Suprapubic skin (tissue), 4 donors: ENCODE results near the gene LRRTM1. TPM values are rescaled to one million over a fixed set of nuclear protein-coding genes. Genes with fewer than 3 reads are reported as not detected.

ENCODE experiments used
- DNase-seq, 2 donors: peaks; one replicate each; pipeline ENCODE4 v3.0.0-alpha.2; 2019; ENCODE audit warnings: low spot score in 2 of 2
- H3K27ac ChIP-seq: fragments of 200-600 bp; sonication (generic); one replicate; pipeline ENCODE4 v1.5.1; 2019
- H3K27me3 ChIP-seq: fragments of 200-600 bp; sonication (generic); one replicate; pipeline ENCODE4 v1.5.1; 2019
- H3K36me3 ChIP-seq: fragments of 200-600 bp; sonication (generic); one replicate; pipeline ENCODE4 v1.5.1; 2019
- H3K4me1 ChIP-seq: fragments of 200-600 bp; sonication (generic); one replicate; pipeline ENCODE4 v1.5.1; 2019
- H3K4me3 ChIP-seq: fragments of 200-600 bp; sonication (generic); one replicate; pipeline ENCODE4 v1.5.1; 2019; ENCODE audit warnings: mild to moderate bottlenecking
- H3K9me3 ChIP-seq: fragments of 200-600 bp; sonication (generic); one replicate; pipeline ENCODE4 v1.5.1; 2019
- CTCF ChIP-seq, 2 donors: fragments of 200-600 bp in 1 of 2; fragments of 450-650 bp in 1 of 2; sonication (generic) in 1 of 2; IDR thresholded peaks; one replicate each; pipeline ENCODE4 v1.5.1; 2016 to 2019; ENCODE audit warnings: antibody characterized with exemption in 2 of 2, mild to moderate bottlenecking in 1 of 2, moderate library complexity in 1 of 2
- EP300 ChIP-seq: sonication (generic); formaldehyde crosslinking; IDR thresholded peaks from one replicate; pipeline ENCODE4 v1.6.1; 2017; ENCODE audit warnings: antibody characterized with exemption
- POLR2A ChIP-seq, 2 donors: fragments of 450-650 bp; IDR thresholded peaks; one replicate each; pipeline ENCODE4 v1.6.1; 2017; ENCODE audit warnings: antibody characterized with exemption in 2 of 2, mild to moderate bottlenecking in 2 of 2, moderate library complexity in 2 of 2
- POLR2AphosphoS5 ChIP-seq, 3 donors: sonication (generic); formaldehyde crosslinking; IDR thresholded peaks; one replicate each; pipeline ENCODE4 v1.6.1; 2017; ENCODE audit warnings: antibody characterized with exemption in 3 of 3
- WGBS: methylation state at CpG from one replicate; pipeline ENCODE4 v1.1.5; 2018; 5-methylcytosine and 5-hydroxymethylcytosine counted together
- total RNA-seq, 4 donors: library from RNA; depleted of rRNA; stranded (reverse); fragments of >200 nt; gene quantifications; one replicate each; pipeline ENCODE4 v1.1.0, GENCODE V29; 2016

Gene LRRTM1
- total RNA-seq, 4 donors from 2014 or later = 0.30 to 2.5 TPM; not detected in 2

GRCh38 chr2:80340022-80340421 is 35.5 kb upstream of the LRRTM1 start:
- DNase-seq = no peak
- no peak for TF ChIP-seq POLR2AphosphoS5 (IDR thresholded peaks at IDR 0.05)
- TF ChIP-seq CTCF (IDR thresholded peaks at IDR 0.05) = no peak
- TF ChIP-seq POLR2A (IDR thresholded peaks at IDR 0.05) = no peak
- no peak for TF ChIP-seq EP300
- H3K27me3 ChIP-seq = no peaks in the 10 kb centered on the region
- H3K27ac ChIP-seq = no peak overlapping the region
- no peaks in the 10 kb centered on the region for H3K4me1 ChIP-seq
- no peaks in the 10 kb centered on the region for H3K9me3 ChIP-seq
- 79% methylated on average over 3 of the region's 3 CpGs for WGBS
- H3K4me3 ChIP-seq = no peak overlapping the region
- H3K36me3 ChIP-seq = no peaks in the 10 kb centered on the region

- whole genome bisulfite sequencing = 49% methylated on average over 2 of the region's 2 CpGs
- Histone ChIP-seq H3K27me3 (no peaks in the 10 kb centered on the region), H3K36me3 (no peaks in the 10 kb centered on the region), H3K27ac (no peak overlapping the region), H3K9me3 (no peaks in the 10 kb centered on the region), H3K4me3 (no peak overlapping the region), H3K4me1 (no peaks in the 10 kb centered on the region)
- TF ChIP-seq CTCF (IDR thresholded peaks at IDR 0.05) (no peak), POLR2A (IDR thresholded peaks at IDR 0.05) (no peak), EP300 (no peak), POLR2AphosphoS5 (IDR thresholded peaks at IDR 0.05) (no peak)
- DNase-seq = no peak
Measured at GRCh38 chr2:80338794-80339193, 34.2 kb upstream of the LRRTM1 start.

- DNase-seq = no peak
- 79% methylated on average over 1 of the region's 1 CpG for WGBS
- no peaks in the 10 kb centered on the region for H3K9me3 ChIP-seq
- H3K36me3 ChIP-seq = no peaks in the 10 kb centered on the region
- no peak overlapping the region for H3K27ac ChIP-seq
- TF ChIP-seq POLR2AphosphoS5 (IDR thresholded peaks at IDR 0.05) = no peak
- H3K27me3 ChIP-seq = no peaks in the 10 kb centered on the region
- H3K4me3 ChIP-seq = no peak overlapping the region
- H3K4me1 ChIP-seq = no peaks in the 10 kb centered on the region
Measured at GRCh38 chr2:80335411-80335810, 30.9 kb upstream of the LRRTM1 start.

GRCh38 chr2:80333886-80334285 is 29.3 kb upstream of the LRRTM1 start:
- no peak overlapping the region for H3K27ac ChIP-seq
- 84% methylated on average over 5 of the region's 5 CpGs for WGBS
- TF ChIP-seq CTCF (IDR thresholded peaks at IDR 0.05) (no peak), EP300 (no peak), POLR2A (IDR thresholded peaks at IDR 0.05) (no peak), POLR2AphosphoS5 (IDR thresholded peaks at IDR 0.05) (no peak)
- no peaks in the 10 kb centered on the region for H3K9me3 ChIP-seq
- no peak for DNase-seq
- H3K4me1 ChIP-seq = no peaks in the 10 kb centered on the region
- no peaks in the 10 kb centered on the region for H3K27me3 ChIP-seq
- H3K36me3 ChIP-seq = no peaks in the 10 kb centered on the region
- H3K4me3 ChIP-seq = no peak overlapping the region

- Histone ChIP-seq H3K4me1 (no peaks in the 10 kb centered on the region), H3K27me3 (no peaks in the 10 kb centered on the region), H3K9me3 (no peaks in the 10 kb centered on the region), H3K36me3 (no peaks in the 10 kb centered on the region), H3K4me3 (no peak overlapping the region), H3K27ac (no peak overlapping the region)
- DNase-seq = no peak
- TF ChIP-seq EP300 (no peak), CTCF (IDR thresholded peaks at IDR 0.05) (no peak), POLR2AphosphoS5 (IDR thresholded peaks at IDR 0.05) (no peak), POLR2A (IDR thresholded peaks at IDR 0.05) (no peak)
- WGBS = 65% methylated on average over 14 of the region's 14 CpGs
Measured at GRCh38 chr2:80330527-80331450, 26.2 kb upstream of the LRRTM1 start.
